Psoas muscle (tissue), 8 donors: ENCODE measurements around the gene ENPP3. TPM values are rescaled to one million over a fixed set of nuclear protein-coding genes. Genes with fewer than 3 reads are reported as not detected.
"Not testable (repeated sequence)": the region's sequence is repeated elsewhere in the genome, so short reads cannot be mapped to it uniquely, and the experiment has no call there.

Experiments used
- ATAC-seq, 4 donors: fragments of 200-7000 bp; cut with Tn5 transposase; one replicate each; pipeline ENCODE4 v1.9.1; 2020; ENCODE audit warnings: moderate library complexity in 3 of 4, mild to moderate bottlenecking in 2 of 4
- DNase-seq, 2 donors: peaks; one replicate each; pipeline ENCODE4 v3.0.0-alpha.2; 2020
- H3K27ac ChIP-seq: fragments of 200-600 bp; one replicate; pipeline ENCODE4 v1.8.0; 2022
- H3K27me3 ChIP-seq, 3 donors: fragments of 200-600 bp in 1 of 3; one replicate each; pipeline versions ENCODE4 v1.6.1 to v1.8.0; 2013 to 2022; ENCODE audit warnings: low read length in 2 of 3, mild to moderate bottlenecking in 2 of 3, moderate library complexity in 1 of 3; ENCODE audit not compliant: insufficient read depth in 3 of 3
- H3K36me3 ChIP-seq, 2 donors: fragments of 200-600 bp in 1 of 2; one replicate each; pipeline versions ENCODE4 v1.6.1 to v1.8.0; 2013 to 2022; ENCODE audit warnings: low read depth in 1 of 2, mild to moderate bottlenecking in 1 of 2, moderate library complexity in 1 of 2; ENCODE audit not compliant: insufficient read depth in 1 of 2
- H3K4me1 ChIP-seq: fragments of 200-600 bp; one replicate; pipeline ENCODE4 v1.8.0; 2022
- H3K4me3 ChIP-seq: fragments of 200-600 bp; one replicate; pipeline ENCODE4 v1.8.0; 2022; ENCODE audit warnings: mild to moderate bottlenecking
- H3K9me3 ChIP-seq: fragments of 200-600 bp; one replicate; pipeline ENCODE4 v1.8.0; 2022
- CTCF ChIP-seq: fragments of 200-600 bp; IDR thresholded peaks from one replicate; pipeline ENCODE4 v1.8.0; 2022; ENCODE audit warnings: antibody characterized with exemption
- WGBS, 3 donors: extraction: QIAGEN DNeasy Blood & Tissue Kit; methylation state at CpG; one replicate each; pipeline versions ENCODE4 v1.1.6 to v1.1.7; 2013; 5-methylcytosine and 5-hydroxymethylcytosine counted together
- intact Hi-C, 2 donors: fragments of 100-400 bp; cut with DNase I; formaldehyde crosslinking; loops; one replicate each; pipeline versions ENCODE4 v1.11.0 to v1.14.2; 2022
- polyA plus RNA-seq, 3 donors: library from polyadenylated mRNA; stranded (reverse); fragments of 200-250 nt; gene quantifications; one replicate each; pipeline ENCODE4 v1.2.3, GENCODE V29; 2013
- total RNA-seq, 4 donors: library from RNA; stranded (reverse); fragmentation: NEBNext Ultra II Directional in 2 of 4; extraction: Animal tissue kit (Norgen Biotek cat#: 25700) in 2 of 4; gene quantifications; one replicate each; pipeline versions ENCODE4 v1.2.1 to v1.2.4, GENCODE V29; 2021 to 2023
- donor health status: healthy with polysubstance abuse.
- donor health status: DM: no; HTN: no; CAD: no; lungs with moderate emphysema.
- donor health status: Bipolar disorder and iron deficiency.
- donor health status: healthy.
- donor health status: DM: yes; HTN: yes; CAD: no.
- donor health status: DM: no; HTN: no; CAD: no.
- donor health status: DM: no; HTN: no; CAD: no.
- donor health status: DM: yes; HTN: yes; CAD: no.

Gene ENPP3
- total and polyA plus RNA-seq, 7 donors, result 0.04 to 0.34 (median 0.13) TPM; not detected in 1

- DNase-seq (no peak), ATAC-seq (no peak)
- intact Hi-C loops, result no loop called here
- no peak for TF ChIP-seq CTCF
- no peaks in the 10 kb centered on the region for H3K27me3 ChIP-seq
- no peaks in the 10 kb centered on the region for H3K4me1 ChIP-seq
- H3K9me3 ChIP-seq, result no peaks in the 10 kb centered on the region
- H3K36me3 ChIP-seq, result no peaks in the 10 kb centered on the region
- no peak overlapping the region for H3K27ac ChIP-seq
- WGBS, 3 donors, result 96 to 99% (median 97%) methylated on average over 7 of the region's 7 CpGs
- no peak overlapping the region for H3K4me3 ChIP-seq
Measured at GRCh38 chr6:131749023-131749422, 111.9 kb downstream of the ENPP3 start.

- intact Hi-C loops, H3K36me3 ChIP-seq, H3K27ac ChIP-seq, ATAC-seq, H3K9me3 ChIP-seq, H3K27me3 ChIP-seq, H3K4me1 ChIP-seq, H3K4me3 ChIP-seq, DNase-seq: not testable (repeated sequence)
- WGBS, 3 donors, result 94 to 97% (median 96%) methylated on average over 10 of the region's 10 CpGs
Measured at GRCh38 chr6:131751012-131751715, 114.1 kb downstream of the ENPP3 start.

- H3K4me1 ChIP-seq, result no peaks in the 10 kb centered on the region
- H3K36me3 ChIP-seq, result no peaks in the 10 kb centered on the region
- no peak for ATAC-seq
- H3K27me3 ChIP-seq, result no peaks in the 10 kb centered on the region
- no peaks in the 10 kb centered on the region for H3K9me3 ChIP-seq
- no peak overlapping the region for H3K27ac ChIP-seq
- no peak for TF ChIP-seq CTCF
- DNase-seq, result no peak
- 72 to 79% (median 76%) methylated on average over 1 of the region's 1 CpG for WGBS, 3 donors
- intact Hi-C loops, result no loop called here
- no peak overlapping the region for H3K4me3 ChIP-seq
Measured at GRCh38 chr6:131754088-131754487, 117.0 kb downstream of the ENPP3 start.

GRCh38 chr6:131754715-131755567 is 117.8 kb downstream of the ENPP3 start:
- TF ChIP-seq CTCF, result no peak
- Histone ChIP-seq H3K27me3 (no peaks in the 10 kb centered on the region), H3K36me3 (no peaks in the 10 kb centered on the region), H3K9me3 (no peaks in the 10 kb centered on the region), H3K27ac (no peak overlapping the region), H3K4me1 (no peaks in the 10 kb centered on the region), H3K4me3 (no peak overlapping the region)
- no peak for ATAC-seq
- DNase-seq, result no peak
- WGBS, 3 donors, result 69 to 73% (median 71%) methylated on average over 9 of the region's 9 CpGs
- intact Hi-C loops, result no loop called here

GRCh38 chr6:131755597-131755996 is 118.5 kb downstream of the ENPP3 start:
- Histone ChIP-seq H3K36me3 (no peaks in the 10 kb centered on the region), H3K9me3 (no peaks in the 10 kb centered on the region), H3K4me3 (no peak overlapping the region), H3K4me1 (no peaks in the 10 kb centered on the region), H3K27ac (no peak overlapping the region), H3K27me3 (no peaks in the 10 kb centered on the region)
- ATAC-seq (no peak), DNase-seq (no peak)
- no peak for TF ChIP-seq CTCF
- intact Hi-C loops, result no loop called here
- WGBS, 3 donors, result 92 to 94% (median 92%) methylated on average over 3 of the region's 3 CpGs
